Endometrium (tissue), 2 donors: ENCODE measurements around the gene NR0B1.

Experiments used
- FAIRE-seq: peaks from 2 replicates; lab custom pipeline; 2012; peaks lifted over from hg19 to GRCh38; lab: Jason Lieb, UNC
- donor health status: control.
- donor health status: control.

The NR0B1 gene

GRCh38 chrX:30262763-30263162, 46.4 kb downstream of the NR0B1 start:
- no peak for FAIRE-seq

- FAIRE-seq, result no peak
Observed at GRCh38 chrX:30261012-30261411, 48.2 kb downstream of the NR0B1 start.

GRCh38 chrX:30259927-30260326, 49.3 kb downstream of the NR0B1 start:
- FAIRE-seq, result no peak
